GM23338 (cell line): ENCODE data around the gene TAF15. TPM values are rescaled to one million over a fixed set of nuclear protein-coding genes. Genes with fewer than 3 reads are reported as not detected.

ENCODE experiments used
- ATAC-seq: fragments of 200-7000 bp; cut with Tn5 transposase; 3 replicates; pipeline ENCODE4 v1.9.1; 2020
- DNase-seq: peaks from one replicate; pipeline ENCODE4 v3.0.0-alpha.2; 2015; ENCODE audit warnings: low spot score
- H2AFZ ChIP-seq: fragments of 200-600 bp; sonication (generic); 2 replicates; pipeline ENCODE4 v1.8.0; 2016; ENCODE audit warnings: antibody characterized with exemption, mild to moderate bottlenecking, moderate library complexity
- H3F3A ChIP-seq: fragments of 200-600 bp; sonication (generic); replicated peaks from 2 replicates; pipeline ENCODE4 v1.8.0; 2017; ENCODE audit warnings: antibody characterized with exemption, mixed run types, low read depth
- H3K27ac ChIP-seq: fragments of 200-600 bp; sonication (generic); 2 replicates; pipeline ENCODE4 v1.6.1; 2016; ENCODE audit warnings: low read depth
- H3K27me3 ChIP-seq: fragments of 200-600 bp; sonication (generic); 2 replicates; pipeline ENCODE4 v1.8.0; 2016; ENCODE audit warnings: mild to moderate bottlenecking, mixed run types, moderate library complexity; ENCODE audit not compliant: insufficient read depth
- H3K36me3 ChIP-seq: fragments of 200-600 bp; sonication (generic); 2 replicates; pipeline ENCODE4 v1.8.0; 2016; ENCODE audit warnings: mild to moderate bottlenecking; ENCODE audit not compliant: insufficient read depth
- H3K4me1 ChIP-seq: fragments of 200-600 bp; sonication (generic); 2 replicates; pipeline ENCODE4 v1.8.0; 2016; ENCODE audit warnings: mild to moderate bottlenecking, moderate library complexity; ENCODE audit not compliant: insufficient read depth
- H3K4me2 ChIP-seq: fragments of 200-600 bp; sonication (generic); 2 replicates; pipeline ENCODE4 v1.7.1; 2017; ENCODE audit warnings: mixed run types
- H3K4me3 ChIP-seq: fragments of 200-600 bp; sonication (generic); 2 replicates; pipeline ENCODE4 v1.6.1; 2016; ENCODE audit warnings: mixed run types
- H3K79me2 ChIP-seq: fragments of 200-600 bp; sonication (generic); replicated peaks from 2 replicates; pipeline ENCODE4 v1.8.0; 2017; ENCODE audit warnings: mild to moderate bottlenecking; ENCODE audit not compliant: insufficient read depth
- H3K9me2 ChIP-seq: fragments of 200-600 bp; sonication (generic); 2 replicates; pipeline ENCODE4 v1.8.0; 2017; ENCODE audit not compliant: insufficient read depth
- H4K20me1 ChIP-seq: fragments of 200-600 bp; sonication (generic); replicated peaks from 2 replicates; pipeline ENCODE4 v1.8.0; 2017; ENCODE audit warnings: mild to moderate bottlenecking; ENCODE audit not compliant: insufficient read depth
- H3K27ac Mint-ChIP-seq: 2 replicates; pipeline ENCODE4 v1.8.0; 2020; ENCODE audit warnings: inconsistent platforms, mild to moderate bottlenecking, moderate library complexity, mixed read lengths
- H3K27me3 Mint-ChIP-seq: 3 replicates; pipeline ENCODE4 v1.8.0; 2022; ENCODE audit warnings: low read depth, mild to moderate bottlenecking, moderate library complexity, mixed read lengths, inconsistent platforms; ENCODE audit not compliant: insufficient read depth, poor library complexity
- H3K36me3 Mint-ChIP-seq: 3 replicates; pipeline ENCODE4 v1.8.0; 2021; ENCODE audit warnings: low read depth, mild to moderate bottlenecking, inconsistent platforms, moderate library complexity, mixed read lengths
- H3K4me1 Mint-ChIP-seq: 3 replicates; pipeline ENCODE4 v1.8.0; 2020; ENCODE audit warnings: mild to moderate bottlenecking, inconsistent platforms, mixed read lengths
- H3K4me3 Mint-ChIP-seq: 3 replicates; pipeline ENCODE4 v1.8.0; 2021; ENCODE audit warnings: moderate library complexity, mild to moderate bottlenecking, inconsistent platforms, mixed read lengths
- H3K9me3 Mint-ChIP-seq: 3 replicates; pipeline ENCODE4 v1.8.0; 2020; ENCODE audit warnings: moderate library complexity, mild to moderate bottlenecking, inconsistent platforms, mixed read lengths
- CREB1 ChIP-seq: fragments of 250-450 bp; sonication (Bioruptor Pico); IDR thresholded peaks from 2 replicates; pipeline ENCODE4 v1.5.0; 2020; ENCODE audit warnings: low read depth, mild to moderate bottlenecking, moderate library complexity
- EZH2 ChIP-seq: fragments of 200-600 bp; sonication (generic); IDR thresholded peaks from one replicate; pipeline ENCODE4 v1.8.0; 2017; ENCODE audit warnings: antibody characterized with exemption, mild to moderate bottlenecking, low read depth; ENCODE audit not compliant: unreplicated experiment
- JUNB ChIP-seq: IDR thresholded peaks from one replicate; pipeline ENCODE4 v1.6.1; 2016; ENCODE audit warnings: antibody characterized with exemption; ENCODE audit not compliant: unreplicated experiment
- POLR2AphosphoS5 ChIP-seq: IDR thresholded peaks from 2 replicates; pipeline ENCODE4 v1.6.1; 2016; ENCODE audit warnings: antibody characterized with exemption, low read depth
- long read RNA-seq: library from polyadenylated mRNA; unstranded; transcript quantifications from one replicate; pipeline ENCODE4 v2.0.0, GENCODE V29; 2020; ENCODE audit not compliant: unreplicated experiment
- polyA plus RNA-seq: library from polyadenylated mRNA; unstranded; fragments of >200 nt; fragmentation: Nextera tagmentation; extraction: Ambion mirVana; gene quantifications from 2 replicates; pipeline ENCODE4 v1.2.1, GENCODE V29; 2016
- total RNA-seq: library from RNA; depleted of rRNA; stranded (reverse); fragments of >200 nt; shearing (Covaris generic); gene quantifications from 2 replicates; pipeline ENCODE4 v1.2.3, GENCODE V29; 2014; rRNA removed
- TF ChIP-seq, protein P1 (sequence below), 2 experiments: fragments of 200-600 bp in 1 of 2; sonication (generic) in 1 of 2; conservative IDR thresholded peaks; 2 replicates each; pipeline versions ENCODE4 v1.5.1 to v1.6.1; 2016 to 2017; ENCODE audit warnings: antibody characterized with exemption in 2 of 2, low read depth in 2 of 2, mild to moderate bottlenecking in 2 of 2, moderate library complexity in 1 of 2
- TF ChIP-seq, protein P2 (sequence below): fragments of 250-450 bp; sonication (Bioruptor Pico); IDR thresholded peaks from 2 replicates; pipeline ENCODE4 v1.5.0; 2020; ENCODE audit warnings: mild to moderate bottlenecking, moderate library complexity
- TF ChIP-seq, protein P3 (sequence below): IDR thresholded peaks from 2 replicates; pipeline ENCODE4 v1.6.1; 2016; ENCODE audit warnings: antibody characterized with exemption

TAF15 gene
- 109 and 148 TPM in 2 replicates for total RNA-seq
- 28.2 and 33.8 TPM in 2 replicates for polyA plus RNA-seq
- long read RNA-seq, partial matches to known transcripts = 2 of 11 reads
- long read RNA-seq, other reads (novel, unspliced or antisense) = 4 of 11 reads

DNA sequence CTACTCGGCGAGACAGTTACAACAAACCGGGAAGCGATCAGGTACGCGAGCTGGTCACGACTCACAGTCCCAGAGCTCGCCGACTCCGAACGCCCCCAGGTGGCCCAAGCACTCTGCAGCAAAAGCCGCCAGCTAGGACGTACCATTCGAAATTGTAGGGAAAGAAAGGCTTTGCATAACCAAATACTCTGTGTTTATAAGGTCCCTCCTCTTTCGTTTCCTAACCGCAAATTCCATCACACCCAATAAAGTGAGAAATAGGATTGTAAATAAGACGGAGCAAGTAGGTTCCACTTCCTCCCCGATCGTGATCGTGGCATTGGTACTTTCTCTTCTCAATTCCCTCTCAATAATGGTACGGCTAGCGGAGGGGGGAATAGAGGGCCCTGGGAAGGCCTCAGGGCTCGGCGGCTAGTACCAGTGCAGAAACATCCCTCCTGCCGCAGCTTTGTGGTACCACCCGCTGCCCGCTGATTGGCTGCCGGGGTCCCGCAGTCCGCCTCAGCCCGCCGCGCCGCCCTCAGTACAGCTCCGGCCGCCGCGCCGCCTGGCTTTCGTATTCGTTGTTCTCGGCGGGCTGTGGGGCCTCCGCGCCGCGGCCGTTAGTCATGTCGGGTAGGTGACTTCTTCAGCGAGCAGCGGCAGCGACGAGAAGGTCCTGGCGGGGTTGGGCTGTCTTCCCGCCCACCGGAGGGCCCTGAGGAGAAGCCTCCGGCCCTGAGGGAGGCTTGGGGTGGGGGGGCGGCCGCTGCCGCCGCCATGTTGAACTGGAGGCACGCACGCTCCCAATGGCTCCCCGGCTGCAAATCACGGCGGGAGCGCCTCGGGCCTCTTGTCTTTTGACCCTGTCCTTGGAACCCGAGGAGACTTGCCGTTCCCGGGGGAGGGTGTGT, at the start of gene TAF15:
Gene TAF15 (plus strand): TSS at position 523 of the 893 bp plus-strand sequence. CDS start 86 bp downstream, at position 609.
- H3K9me3 Mint-ChIP-seq = no peaks in the 10 kb centered on the region; the same call in 2 of the 3 replicates
- H3K36me3 Mint-ChIP-seq = peaks cover 32% of the 10 kb centered on the region
- peak within 1 kb of the TSS; percentile 100 for H3K27ac Mint-ChIP-seq
- Histone ChIP-seq H3K4me3 (peak within 1 kb of the TSS; percentile 97), H3K27ac (peak within 1 kb of the TSS; percentile 89), H3K79me2 (peaks cover 48% of the 10 kb centered on the region), H4K20me1 (peaks cover 35% of the 10 kb centered on the region), H3F3A (no peaks in the 10 kb centered on the region), H3K27me3 (no peaks in the 10 kb centered on the region), H3K4me1 (peaks cover 21% of the 10 kb centered on the region), H3K9me2 (no peaks in the 10 kb centered on the region), H3K4me2 (peak within 1 kb of the TSS; percentile 92), H2AFZ (peak within 1 kb of the TSS; percentile 1), H3K36me3 (no peaks in the 10 kb centered on the region)
- H3K4me3 Mint-ChIP-seq = peak within 1 kb of the TSS; percentile 95
- peak; percentile 91 for ATAC-seq
- peaks cover 9% of the 10 kb centered on the region for H3K27me3 Mint-ChIP-seq
- H3K4me1 Mint-ChIP-seq = peaks cover 27% of the 10 kb centered on the region
- DNase-seq = peak; percentile 98
- TF ChIP-seq EZH2 (no peak), POLR2AphosphoS5 (peak; percentile 97), CREB1 (peak; percentile 40), JUNB (no peak)
- TF ChIP-seq, protein P1, sequence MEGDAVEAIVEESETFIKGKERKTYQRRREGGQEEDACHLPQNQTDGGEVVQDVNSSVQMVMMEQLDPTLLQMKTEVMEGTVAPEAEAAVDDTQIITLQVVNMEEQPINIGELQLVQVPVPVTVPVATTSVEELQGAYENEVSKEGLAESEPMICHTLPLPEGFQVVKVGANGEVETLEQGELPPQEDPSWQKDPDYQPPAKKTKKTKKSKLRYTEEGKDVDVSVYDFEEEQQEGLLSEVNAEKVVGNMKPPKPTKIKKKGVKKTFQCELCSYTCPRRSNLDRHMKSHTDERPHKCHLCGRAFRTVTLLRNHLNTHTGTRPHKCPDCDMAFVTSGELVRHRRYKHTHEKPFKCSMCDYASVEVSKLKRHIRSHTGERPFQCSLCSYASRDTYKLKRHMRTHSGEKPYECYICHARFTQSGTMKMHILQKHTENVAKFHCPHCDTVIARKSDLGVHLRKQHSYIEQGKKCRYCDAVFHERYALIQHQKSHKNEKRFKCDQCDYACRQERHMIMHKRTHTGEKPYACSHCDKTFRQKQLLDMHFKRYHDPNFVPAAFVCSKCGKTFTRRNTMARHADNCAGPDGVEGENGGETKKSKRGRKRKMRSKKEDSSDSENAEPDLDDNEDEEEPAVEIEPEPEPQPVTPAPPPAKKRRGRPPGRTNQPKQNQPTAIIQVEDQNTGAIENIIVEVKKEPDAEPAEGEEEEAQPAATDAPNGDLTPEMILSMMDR (conservative IDR thresholded peaks at IDR 0.05; ENCODE audit: low read depth in 2 of 2) = peak; percentile 66 to 68
- TF ChIP-seq, protein P2, sequence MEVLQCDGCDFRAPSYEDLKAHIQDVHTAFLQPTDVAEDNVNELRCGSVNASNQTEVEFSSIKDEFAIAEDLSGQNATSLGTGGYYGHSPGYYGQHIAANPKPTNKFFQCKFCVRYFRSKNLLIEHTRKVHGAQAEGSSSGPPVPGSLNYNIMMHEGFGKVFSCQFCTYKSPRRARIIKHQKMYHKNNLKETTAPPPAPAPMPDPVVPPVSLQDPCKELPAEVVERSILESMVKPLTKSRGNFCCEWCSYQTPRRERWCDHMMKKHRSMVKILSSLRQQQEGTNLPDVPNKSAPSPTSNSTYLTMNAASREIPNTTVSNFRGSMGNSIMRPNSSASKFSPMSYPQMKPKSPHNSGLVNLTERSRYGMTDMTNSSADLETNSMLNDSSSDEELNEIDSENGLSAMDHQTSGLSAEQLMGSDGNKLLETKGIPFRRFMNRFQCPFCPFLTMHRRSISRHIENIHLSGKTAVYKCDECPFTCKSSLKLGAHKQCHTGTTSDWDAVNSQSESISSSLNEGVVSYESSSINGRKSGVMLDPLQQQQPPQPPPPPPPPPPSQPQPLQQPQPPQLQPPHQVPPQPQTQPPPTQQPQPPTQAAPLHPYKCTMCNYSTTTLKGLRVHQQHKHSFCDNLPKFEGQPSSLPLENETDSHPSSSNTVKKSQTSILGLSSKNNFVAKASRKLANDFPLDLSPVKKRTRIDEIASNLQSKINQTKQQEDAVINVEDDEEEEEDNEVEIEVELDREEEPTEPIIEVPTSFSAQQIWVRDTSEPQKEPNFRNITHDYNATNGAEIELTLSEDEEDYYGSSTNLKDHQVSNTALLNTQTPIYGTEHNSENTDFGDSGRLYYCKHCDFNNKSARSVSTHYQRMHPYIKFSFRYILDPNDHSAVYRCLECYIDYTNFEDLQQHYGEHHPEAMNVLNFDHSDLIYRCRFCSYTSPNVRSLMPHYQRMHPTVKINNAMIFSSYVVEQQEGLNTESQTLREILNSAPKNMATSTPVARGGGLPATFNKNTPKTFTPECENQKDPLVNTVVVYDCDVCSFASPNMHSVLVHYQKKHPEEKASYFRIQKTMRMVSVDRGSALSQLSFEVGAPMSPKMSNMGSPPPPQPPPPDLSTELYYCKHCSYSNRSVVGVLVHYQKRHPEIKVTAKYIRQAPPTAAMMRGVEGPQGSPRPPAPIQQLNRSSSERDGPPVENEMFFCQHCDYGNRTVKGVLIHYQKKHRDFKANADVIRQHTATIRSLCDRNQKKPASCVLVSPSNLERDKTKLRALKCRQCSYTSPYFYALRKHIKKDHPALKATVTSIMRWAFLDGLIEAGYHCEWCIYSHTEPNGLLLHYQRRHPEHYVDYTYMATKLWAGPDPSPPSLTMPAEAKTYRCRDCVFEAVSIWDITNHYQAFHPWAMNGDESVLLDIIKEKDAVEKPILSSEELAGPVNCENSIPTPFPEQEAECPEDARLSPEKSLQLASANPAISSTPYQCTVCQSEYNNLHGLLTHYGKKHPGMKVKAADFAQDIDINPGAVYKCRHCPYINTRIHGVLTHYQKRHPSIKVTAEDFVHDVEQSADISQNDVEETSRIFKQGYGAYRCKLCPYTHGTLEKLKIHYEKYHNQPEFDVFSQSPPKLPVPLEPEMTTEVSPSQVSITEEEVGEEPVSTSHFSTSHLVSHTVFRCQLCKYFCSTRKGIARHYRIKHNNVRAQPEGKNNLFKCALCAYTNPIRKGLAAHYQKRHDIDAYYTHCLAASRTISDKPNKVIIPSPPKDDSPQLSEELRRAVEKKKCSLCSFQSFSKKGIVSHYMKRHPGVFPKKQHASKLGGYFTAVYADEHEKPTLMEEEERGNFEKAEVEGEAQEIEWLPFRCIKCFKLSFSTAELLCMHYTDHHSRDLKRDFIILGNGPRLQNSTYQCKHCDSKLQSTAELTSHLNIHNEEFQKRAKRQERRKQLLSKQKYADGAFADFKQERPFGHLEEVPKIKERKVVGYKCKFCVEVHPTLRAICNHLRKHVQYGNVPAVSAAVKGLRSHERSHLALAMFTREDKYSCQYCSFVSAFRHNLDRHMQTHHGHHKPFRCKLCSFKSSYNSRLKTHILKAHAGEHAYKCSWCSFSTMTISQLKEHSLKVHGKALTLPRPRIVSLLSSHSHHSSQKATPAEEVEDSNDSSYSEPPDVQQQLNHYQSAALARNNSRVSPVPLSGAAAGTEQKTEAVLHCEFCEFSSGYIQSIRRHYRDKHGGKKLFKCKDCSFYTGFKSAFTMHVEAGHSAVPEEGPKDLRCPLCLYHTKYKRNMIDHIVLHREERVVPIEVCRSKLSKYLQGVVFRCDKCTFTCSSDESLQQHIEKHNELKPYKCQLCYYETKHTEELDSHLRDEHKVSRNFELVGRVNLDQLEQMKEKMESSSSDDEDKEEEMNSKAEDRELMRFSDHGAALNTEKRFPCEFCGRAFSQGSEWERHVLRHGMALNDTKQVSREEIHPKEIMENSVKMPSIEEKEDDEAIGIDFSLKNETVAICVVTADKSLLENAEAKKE = no peak
- TF ChIP-seq, protein P3, sequence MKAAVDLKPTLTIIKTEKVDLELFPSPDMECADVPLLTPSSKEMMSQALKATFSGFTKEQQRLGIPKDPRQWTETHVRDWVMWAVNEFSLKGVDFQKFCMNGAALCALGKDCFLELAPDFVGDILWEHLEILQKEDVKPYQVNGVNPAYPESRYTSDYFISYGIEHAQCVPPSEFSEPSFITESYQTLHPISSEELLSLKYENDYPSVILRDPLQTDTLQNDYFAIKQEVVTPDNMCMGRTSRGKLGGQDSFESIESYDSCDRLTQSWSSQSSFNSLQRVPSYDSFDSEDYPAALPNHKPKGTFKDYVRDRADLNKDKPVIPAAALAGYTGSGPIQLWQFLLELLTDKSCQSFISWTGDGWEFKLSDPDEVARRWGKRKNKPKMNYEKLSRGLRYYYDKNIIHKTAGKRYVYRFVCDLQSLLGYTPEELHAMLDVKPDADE = peak; percentile 40; the same call in 1 of the 2 replicates
